T1000 (cell line): ENCODE measurements around the gene SH3RF2.

Experiments used
- DNase-seq: peaks from one replicate; lab custom pipeline; 2025; ENCODE audit warnings: mixed read lengths; lab: John Stamatoyannopoulos, UW

SH3RF2 gene

DNA sequence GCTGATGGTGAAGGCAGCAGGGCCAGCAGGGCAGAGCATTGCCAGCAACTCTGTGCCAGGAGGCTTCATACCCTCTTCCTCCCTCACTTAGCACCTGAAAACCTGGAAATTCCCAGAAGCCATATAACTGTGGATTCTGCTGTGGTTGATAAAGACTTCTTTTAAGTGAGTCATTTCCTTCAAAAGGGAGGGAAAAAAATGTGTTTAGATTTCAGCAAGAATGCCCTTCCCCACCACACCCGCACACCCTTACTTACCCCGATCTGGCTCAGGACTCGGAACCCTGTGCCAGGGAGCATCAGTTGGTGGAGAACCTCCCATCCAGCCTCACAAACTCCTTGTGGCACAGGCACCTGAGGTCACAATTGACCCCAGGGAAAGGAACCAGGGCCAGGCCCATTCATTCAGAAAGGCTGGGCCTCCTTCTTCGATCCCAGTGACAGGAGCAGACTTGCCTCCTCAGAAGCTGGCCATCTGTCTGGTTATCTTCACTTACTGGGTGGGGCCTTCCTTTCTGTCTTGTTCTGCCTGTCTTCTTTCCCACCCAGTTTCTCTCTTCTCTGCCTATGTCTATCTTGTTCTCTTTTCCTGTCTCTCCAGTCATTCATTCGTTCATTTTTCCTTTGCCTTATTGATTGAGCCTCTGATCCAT is 106.4 kb downstream of the SH3RF2 start:
- peak; percentile 4 for DNase-seq

DNA sequence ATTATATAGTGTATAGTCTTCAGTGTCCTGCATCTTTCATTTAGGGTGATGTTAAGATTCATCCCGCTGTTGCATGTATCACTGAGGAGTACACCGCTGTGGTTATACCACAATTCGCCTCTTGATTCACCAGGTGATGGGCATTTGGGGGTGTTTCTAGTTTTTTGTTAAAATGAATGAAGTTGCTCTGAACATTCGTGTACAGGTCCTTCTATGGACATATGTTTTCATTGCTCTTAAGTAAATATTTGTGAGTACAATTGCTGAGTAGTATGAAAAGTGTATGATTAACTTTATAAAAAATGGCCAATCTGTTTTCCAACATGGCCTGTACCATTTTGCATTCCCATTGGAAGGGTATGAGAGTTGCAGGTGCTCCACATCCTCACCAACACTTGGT is 107.3 kb downstream of the SH3RF2 start:
- DNase-seq = no peak

DNA sequence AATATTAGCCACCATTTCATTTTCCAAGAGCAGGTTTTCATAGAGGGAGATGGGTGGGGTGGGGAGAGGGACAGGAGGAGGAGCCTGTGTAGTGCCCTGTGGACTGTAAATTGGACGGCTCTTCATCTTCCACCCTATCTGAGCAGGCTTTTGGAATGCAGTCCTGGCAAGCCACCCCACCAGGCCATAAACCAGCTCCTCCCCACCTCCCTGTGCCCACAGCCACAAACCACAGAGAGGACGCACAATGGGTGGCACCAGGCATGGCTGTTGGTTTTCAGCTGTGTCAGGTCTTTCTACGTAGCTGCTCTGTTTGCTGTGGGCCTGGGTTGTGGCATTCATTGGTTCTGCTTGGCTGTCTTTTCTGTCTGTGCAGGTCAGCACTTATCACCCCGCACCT is 111.0 kb downstream of the SH3RF2 start:
- DNase-seq = no peak

DNA sequence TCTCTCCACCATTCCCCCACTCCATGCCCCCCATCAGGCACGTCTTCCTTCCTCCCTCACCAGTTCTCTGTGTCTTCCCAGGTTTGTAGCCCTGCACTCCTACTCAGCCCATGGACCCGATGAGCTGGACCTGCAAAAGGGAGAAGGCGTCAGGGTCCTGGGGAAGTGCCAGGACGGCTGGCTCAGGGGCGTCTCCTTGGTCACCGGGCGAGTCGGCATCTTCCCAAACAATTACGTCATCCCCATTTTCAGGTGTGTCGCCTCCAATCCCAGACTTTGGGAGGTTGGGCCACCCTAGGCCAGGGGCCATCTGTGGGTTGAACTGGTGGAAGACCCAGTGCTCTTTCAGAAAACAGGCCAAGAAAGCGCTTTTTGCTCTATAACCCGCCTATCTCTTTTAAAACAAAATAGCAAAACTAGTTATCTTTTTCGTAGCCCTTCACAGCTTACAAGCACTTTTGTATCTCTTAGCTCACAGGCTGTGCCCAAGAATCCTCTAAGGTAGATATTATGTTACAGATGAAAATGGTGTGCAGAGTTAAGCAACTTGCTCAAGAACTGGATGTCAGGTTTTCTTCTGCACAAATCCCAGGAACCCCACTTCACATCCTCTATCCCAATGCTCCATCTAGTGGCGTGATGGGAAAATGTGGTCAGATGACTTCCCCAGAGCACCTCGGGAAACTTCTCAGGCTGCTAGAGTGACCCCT is 112.8 kb downstream of the SH3RF2 start:
- DNase-seq = peak; percentile 36

DNA sequence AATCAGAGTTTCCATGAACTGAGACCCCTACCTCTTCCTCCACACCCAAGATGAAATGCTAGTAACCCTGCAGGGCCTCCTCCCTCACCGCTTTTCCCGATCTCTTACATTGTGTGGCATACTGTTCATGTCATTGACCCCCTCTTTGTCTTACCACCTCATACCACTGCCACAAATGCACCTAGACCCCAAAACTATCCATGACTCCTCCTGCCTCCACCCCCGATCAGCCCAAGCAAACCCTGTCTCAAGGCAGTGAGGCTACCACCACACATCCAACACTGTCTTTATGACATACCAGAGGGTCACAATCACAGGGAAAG is 113.3 kb downstream of the SH3RF2 start:
- DNase-seq = no peak

DNA sequence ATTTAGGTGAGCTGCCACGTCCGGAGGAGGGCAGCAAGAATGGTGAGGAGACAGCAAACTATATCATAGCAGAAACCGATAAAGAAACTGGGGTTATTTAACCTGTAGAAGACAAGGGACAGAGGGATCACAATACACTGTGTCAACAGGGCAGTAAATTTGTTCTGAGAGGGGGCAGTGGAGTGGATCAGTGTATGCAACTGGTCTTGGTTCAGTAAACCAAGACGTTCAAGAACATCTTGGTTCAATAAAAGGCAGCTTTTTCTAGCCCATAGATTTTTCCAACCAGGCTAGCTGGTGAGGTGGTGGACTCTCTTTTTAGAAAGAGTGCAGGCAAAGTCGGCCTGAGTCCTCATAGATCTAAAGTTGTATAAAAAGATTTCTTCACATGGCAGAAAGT is 113.7 kb downstream of the SH3RF2 start:
- DNase-seq = no peak

DNA sequence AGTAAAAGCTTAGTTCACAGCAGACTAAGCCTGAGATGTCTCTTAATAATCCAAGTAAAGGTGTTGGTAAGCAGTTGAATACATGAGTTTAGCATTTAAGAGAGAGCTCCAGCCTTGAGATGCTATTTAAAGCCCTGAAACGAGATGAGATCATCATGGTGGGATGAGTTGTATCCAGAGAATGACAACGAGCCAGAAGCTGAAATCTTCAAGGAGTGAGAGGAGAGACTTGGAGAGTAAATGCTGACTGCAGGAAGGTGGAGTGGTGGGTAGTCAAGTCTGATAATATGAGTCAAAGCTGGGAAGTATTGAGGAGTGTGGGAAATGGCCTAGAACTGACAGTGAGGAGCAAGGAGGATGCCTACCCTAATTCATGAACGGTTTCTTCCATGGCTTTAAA is 115.3 kb downstream of the SH3RF2 start:
- no peak for DNase-seq

DNA sequence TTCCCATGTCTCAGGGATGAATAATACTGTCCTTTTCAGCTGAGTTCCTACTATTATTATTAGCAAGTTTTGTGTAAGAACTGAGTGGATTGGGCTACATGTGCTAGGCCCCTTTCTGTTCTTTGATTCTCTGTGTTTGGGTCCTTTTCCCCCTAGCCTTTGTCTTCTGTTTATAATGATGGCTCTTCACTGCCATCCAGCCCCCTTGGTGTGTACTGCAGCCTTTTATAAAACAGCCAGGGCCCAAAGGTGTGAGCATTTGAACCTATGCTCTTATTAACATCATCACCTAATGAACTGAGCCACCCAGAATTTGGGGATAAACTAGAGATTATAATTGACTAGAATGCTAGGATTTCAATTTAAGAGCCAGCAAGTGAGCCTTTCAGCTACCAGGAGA is 116.4 kb downstream of the SH3RF2 start:
- no peak for DNase-seq

DNA sequence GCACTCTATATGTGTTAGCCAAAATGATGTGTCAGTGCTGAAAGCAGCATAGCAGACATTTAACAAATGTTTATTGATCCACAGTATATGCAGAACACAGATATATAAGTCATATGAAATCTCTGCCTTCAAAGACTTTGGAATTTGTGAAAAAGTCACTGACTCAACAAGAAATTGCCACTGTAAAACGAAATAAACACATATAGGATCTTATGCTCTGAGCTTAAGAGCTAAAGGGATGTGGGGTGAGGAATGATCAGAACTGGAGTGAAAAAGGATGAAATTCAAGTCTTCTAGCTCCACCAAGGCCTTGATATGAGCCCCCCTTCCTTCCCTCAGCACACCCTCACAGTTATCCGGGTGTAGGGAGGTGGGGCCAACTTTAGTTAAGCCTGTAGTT is 119.1 kb downstream of the SH3RF2 start:
- DNase-seq = no peak

DNA sequence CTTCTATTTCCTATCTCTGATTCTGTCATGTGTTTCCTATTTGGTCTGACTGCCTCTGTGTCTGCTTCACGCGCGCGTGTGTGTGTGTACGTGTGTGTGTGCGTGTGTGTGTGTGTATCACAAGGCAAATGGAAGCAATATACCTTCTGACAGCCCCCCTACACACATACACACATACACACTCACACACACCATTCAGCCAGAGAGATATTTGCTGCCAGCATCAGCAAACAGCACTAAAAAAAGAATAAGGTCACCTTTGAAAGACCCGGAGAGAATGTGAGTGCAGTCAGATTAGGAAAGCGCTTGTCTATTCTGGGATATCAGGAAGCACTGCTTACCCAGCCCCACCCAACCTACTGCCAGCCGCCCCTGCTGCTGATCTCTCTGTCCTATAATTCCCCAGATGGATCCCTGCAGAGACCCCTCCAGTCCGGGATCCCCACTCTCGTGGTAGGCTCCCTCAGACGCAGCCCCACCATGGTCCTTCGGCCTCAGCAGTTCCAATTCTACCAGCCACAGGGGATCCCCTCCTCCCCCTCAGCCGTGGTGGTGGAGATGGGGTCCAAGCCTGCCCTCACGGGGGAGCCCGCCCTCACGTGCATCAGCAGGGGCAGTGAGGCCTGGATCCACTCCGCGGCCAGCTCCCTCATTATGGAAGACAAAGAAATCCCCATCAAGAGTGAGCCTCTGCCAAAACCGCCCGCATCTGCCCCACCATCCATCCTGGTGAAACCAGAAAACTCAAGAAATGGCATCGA is 123.3 kb downstream of the SH3RF2 start:
- no peak for DNase-seq

DNA sequence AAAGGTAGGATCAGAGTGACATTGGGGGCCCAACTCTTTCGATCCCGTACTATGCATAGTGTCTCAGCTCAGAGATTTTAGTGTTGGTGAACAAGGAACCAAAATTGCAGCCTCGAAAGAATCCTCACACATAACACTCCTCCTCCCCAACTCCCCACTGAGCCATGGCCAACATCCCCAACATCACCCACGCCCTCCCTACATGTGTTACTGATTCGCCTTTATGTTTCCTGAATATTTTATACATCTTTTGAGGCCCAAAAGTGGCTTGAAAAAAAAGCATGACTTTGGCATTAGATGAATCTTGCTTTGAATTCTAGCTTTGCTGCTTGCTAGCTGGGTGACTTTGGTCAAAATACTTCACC is 123.8 kb downstream of the SH3RF2 start:
- DNase-seq = no peak

DNA sequence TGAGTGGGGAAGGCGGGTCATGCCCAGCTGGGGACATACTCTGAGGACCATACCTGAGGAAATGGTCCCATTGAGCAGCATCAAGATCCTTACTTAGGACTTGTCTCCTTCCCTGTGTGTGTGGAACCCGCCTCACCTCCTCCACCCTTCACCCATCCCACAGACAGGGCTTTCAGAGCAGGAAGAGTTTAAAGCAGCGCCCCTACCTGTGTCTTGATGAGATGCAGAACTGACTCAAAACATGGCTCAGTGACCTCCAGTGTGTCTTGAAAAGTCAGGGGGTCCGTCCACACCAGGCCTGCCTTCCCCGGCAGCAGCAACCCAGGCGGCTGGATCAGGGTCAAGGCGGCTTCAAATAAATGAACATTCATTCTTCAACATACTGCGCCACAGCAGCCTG is 130.6 kb downstream of the SH3RF2 start:
- no peak for DNase-seq

DNA sequence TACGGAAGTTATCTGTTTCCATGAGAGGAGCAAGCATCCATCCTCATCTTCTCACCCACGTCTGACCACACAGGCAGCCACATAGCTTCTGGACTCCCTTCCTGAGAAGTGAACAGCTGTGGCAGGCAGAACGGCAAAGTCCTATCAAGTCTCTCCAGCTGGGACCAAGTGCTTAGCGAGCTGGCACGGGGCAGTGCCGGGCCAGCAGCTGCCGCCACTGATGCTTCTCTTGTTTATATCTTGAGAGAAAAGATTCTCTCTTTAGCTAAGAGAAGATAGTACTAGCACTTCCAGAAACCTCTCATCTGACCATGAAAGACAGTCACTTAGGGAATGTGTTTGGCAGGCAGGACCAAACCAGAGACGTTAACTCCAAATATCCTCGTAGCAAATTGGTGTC is 131.8 kb downstream of the SH3RF2 start:
- no peak for DNase-seq

DNA sequence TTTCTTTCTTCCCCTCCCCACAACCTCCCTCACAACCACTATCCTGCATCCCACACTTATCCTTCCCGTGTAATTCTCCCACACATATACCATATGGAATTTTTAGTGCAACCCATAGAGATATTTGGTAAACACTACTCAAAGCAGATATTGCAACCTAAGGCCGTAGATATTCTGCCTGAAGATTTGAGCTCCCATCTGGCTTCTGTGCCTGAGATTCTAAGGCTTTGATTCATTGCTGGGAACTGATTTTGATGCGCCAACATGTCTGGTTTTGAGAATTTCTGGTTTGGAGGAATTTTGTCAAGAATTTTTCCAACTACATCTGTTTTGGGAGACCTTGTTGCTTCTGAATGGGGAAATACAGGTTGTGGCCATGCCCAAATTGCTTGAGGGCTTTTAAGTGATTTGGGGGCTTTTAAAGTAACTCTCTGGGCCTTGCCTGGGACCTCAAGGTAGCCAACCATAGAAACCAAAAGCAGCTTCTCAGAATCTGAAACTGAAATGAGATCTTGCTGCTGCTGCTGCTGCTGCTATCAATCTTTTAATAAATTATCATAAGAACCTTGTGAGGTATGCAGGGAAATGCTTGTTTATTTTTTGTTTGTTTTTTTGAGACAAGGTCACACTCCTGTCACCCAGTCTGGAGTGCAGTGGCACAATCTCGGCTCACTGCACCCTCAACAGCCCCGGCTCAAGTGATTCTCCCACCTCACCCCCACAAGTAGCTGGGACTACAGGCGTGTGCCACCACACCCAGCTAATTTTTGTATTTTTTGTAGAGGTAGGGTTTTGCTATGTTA is 132.8 kb downstream of the SH3RF2 start:
- no peak for DNase-seq

DNA sequence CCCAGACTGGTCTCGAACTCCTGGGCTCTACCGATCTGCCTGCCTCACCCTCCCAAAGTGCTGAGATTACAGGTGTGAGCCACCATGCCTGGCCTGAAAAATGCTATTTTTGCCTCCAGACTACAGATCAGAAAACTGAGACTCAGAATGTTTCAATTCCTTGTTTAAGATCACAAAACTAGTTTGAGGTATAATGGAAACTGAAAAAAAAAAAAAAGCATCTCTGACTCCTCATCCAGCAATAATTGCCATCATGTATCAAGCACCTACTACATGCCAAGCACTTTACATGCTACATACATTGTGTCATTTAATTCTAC is 133.4 kb downstream of the SH3RF2 start:
- DNase-seq = no peak

DNA sequence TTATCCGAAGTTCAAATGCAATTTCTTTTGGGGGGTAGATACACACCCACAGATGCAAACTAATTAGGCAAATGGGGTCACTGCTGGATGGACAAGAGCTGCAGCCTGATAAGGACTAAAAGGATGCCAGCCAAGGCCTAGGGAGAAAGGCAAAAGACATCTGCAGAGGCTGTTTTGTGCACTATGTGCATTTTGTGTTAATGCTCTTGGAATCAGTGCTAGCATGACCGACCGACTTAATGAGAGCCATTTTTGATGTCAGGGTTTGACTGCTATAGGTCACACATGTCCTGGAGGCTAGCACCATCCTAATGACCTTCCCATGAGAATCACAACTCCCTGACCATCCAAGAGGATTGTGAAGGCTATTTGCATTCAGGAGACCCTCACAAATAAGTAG is 134.4 kb downstream of the SH3RF2 start:
- no peak for DNase-seq

DNA sequence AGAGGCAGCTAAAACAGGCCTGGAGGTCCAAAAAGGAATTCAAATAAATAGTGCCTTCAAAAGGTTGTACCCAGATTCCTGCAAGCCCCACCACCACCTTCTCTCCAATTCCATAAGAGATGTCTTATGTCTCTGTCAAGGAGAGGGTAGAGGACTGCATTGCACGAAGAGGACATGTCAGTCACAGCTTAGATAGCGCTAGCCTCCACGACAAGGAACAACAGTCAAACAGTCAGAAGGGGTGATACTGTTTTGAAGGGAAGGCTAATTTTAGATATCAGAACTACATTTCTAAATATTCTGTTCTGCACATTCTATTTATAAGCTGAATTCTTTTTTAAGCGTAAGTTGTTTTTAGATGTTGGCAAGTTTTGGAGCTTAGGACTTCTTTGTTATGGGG is 134.8 kb downstream of the SH3RF2 start:
- DNase-seq = no peak

DNA sequence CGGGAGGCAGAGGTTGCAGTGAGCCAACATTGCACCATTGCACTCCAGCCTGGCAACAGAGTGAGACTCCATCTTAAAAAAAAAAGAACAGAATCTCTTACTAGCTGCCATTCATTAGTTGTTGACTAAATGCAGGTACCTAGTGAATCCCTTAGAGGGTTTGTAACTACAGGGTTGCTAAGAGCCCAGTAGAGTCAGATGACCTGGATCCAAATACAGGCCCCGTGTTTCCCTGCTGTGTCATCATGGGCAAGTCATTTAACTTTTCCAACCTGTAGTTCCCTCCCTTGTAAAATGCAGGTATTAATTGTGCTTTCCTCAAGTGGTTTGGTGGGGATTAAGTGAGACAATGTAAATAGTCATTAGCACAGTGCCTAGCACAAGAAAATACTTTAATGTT is 136.2 kb downstream of the SH3RF2 start:
- DNase-seq = no peak

DNA sequence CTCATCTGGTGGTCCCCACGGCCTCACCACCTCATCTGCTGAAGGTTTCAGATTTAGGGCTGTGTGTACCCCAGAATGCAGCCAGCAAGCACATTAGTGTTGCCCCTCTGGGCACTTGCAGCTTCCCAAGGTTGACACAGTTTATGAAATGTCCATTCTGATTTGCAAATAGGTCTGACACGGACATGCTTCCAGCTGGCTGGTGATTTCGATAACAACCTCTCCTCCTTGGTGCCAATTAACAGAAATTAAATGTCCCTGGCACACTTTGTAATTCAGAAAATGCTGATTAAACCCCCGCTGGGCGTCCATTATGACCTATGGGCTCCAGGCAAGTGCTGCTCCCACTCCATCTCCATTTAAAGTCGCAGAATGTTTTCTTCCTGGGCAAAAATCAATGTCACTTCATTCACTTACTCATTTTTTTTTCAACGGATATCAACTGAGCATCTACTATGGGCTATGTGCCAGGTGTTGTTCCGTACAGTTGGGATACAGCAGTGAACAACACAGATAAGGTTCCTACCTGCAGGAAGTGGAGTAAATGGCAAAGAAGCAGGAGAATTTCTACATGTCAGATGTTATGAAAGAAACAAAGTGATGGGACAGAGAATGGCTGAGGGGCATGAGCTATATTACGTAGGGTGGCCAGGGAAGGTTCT is 137.0 kb downstream of the SH3RF2 start:
- no peak for DNase-seq

DNA sequence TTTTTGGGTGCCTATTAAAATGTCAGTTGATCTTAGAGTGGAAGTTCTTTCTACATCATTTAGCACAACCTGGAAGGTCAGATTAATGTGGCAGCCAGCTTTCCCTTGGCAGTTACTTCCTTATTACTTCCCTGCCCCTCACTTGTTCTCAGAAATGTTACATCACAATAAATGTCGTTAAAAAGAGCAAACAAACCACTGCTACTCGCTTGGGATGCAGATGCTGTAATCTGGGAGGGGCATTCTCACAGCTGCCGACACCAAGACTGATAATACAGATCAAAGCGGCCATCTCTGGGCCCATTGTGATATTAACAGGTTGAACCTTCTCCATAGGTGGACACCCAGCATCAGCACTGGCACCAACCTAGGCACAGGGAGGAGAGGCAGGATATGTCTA is 139.7 kb downstream of the SH3RF2 start:
- DNase-seq = no peak

DNA sequence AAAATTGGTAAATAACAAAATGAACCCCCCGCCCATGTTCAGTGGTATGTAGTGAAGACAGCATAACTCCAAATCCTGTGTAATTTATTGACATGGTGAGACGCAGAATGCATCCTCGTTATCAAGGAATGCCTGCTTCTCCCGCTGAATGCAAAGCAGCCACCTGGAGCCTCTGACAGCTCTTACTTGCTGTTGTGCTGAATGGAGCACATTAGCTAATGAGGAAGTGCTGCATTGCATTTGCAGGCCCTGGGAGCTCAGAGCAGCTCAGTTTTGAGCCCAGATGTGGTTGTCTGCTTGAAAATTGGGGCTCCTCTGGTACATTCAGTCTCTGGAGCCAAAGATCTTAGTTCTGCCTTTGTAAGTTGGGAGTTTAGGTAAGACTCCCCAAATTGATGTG is 140.1 kb downstream of the SH3RF2 start:
- DNase-seq = no peak

DNA sequence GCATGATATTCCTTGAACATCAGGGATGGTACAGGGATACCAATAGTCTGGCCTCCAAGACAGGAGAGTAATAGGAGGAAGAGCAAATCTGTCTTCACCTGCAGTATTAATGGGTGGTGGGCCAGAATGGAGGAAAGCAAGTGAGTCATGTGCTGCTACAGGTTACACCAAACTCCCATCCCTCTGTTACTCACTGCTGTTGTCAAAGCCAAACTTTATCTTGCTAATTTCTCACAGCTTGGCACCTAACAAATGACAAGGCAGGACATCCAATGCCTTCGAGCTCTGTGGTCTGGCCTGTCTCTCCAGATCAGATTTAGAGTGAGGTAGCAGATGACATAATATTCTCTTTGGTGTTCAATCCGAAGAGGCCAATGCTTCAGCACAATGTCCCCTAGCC is 142.2 kb downstream of the SH3RF2 start:
- DNase-seq = no peak
